SU-DHL-6 (cell line): ENCODE measurements around the gene PRDM16.

ENCODE experiments used
- EZH2phosphoT487 ChIP-seq: fragments of 200-600 bp; sonication (generic), shearing (Covaris generic); conservative IDR thresholded peaks from 2 replicates; pipeline ENCODE4 v1.6.1; 2018; ENCODE audit warnings: mild to moderate bottlenecking, antibody characterized with exemption, low read length, moderate library complexity, mixed read lengths
- TF ChIP-seq, protein P1 (sequence below): fragments of 200-600 bp; sonication (generic); IDR thresholded peaks from one replicate; pipeline ENCODE4 v1.5.1; 2017; ENCODE audit warnings: antibody characterized with exemption, mild to moderate bottlenecking, low read length, moderate library complexity; ENCODE audit not compliant: insufficient read depth, poor library complexity, severe bottlenecking

DNA sequence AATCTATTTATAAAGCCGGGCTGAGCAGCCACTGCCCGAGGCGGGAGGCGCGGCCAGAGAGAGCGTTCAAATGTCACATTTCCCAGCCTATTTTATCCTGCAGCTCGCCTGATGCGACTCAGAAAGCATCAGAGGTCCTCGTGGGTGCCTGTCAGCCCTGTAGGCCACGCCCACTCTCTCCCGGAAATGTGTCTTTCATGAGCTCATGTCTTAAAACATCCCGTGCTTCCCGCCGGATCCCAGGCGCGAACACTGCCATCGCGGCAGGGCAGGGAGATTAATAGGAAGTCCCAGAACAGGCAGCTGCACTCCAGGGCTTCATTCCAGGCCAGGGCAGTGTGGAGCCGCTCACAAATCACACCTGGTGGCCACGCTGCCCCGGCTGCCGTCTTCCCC lies 117.5 kb downstream of the PRDM16 start:
- TF ChIP-seq, protein P1, sequence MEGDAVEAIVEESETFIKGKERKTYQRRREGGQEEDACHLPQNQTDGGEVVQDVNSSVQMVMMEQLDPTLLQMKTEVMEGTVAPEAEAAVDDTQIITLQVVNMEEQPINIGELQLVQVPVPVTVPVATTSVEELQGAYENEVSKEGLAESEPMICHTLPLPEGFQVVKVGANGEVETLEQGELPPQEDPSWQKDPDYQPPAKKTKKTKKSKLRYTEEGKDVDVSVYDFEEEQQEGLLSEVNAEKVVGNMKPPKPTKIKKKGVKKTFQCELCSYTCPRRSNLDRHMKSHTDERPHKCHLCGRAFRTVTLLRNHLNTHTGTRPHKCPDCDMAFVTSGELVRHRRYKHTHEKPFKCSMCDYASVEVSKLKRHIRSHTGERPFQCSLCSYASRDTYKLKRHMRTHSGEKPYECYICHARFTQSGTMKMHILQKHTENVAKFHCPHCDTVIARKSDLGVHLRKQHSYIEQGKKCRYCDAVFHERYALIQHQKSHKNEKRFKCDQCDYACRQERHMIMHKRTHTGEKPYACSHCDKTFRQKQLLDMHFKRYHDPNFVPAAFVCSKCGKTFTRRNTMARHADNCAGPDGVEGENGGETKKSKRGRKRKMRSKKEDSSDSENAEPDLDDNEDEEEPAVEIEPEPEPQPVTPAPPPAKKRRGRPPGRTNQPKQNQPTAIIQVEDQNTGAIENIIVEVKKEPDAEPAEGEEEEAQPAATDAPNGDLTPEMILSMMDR = no peak
- no peak for TF ChIP-seq EZH2phosphoT487
